ENCODE data around the gene LRRC74B.

GRCh38 chr22:21103633-21104032 is 57.9 kb downstream of the LRRC74B start:
- no peak for TF ChIP-seq CTCF (conservative IDR thresholded peaks at IDR 0.05; ENCODE audit: low read length)
- TF ChIP-seq EZH2phosphoT487 (IDR thresholded peaks at IDR 0.05; ENCODE audit: borderline replicate concordance), result no peak
